Activated CD8-positive, alpha-beta memory T cell treated with anti-CD3 and anti-CD28 coated beads, Interleukin-2, amount 50 U/mL, for 1 hour (primary cell): ENCODE data around the gene C8G.
A peak's percentile ranks its signal among the peaks of the same experiment; 100 is the strongest.

ENCODE experiments used
- DNase-seq: peaks from one replicate; pipeline ENCODE4 v3.0.0-alpha.2; 2020; ENCODE audit errors: extremely low read depth

The C8G gene

GRCh38 chr9:136982232-136983051 is 37.4 kb downstream of the C8G start, which contains the start of gene LCNL1:
LCNL1 (plus strand) TSS chr9:136982993; CDS start chr9:136983587, 594 bp downstream.
- no peak for DNase-seq

GRCh38 chr9:136983167-136983566 is 38.1 kb downstream of the C8G start:
- DNase-seq: no peak

GRCh38 chr9:136983656-136984314 is 38.7 kb downstream of the C8G start:
- no peak for DNase-seq

- no peak for DNase-seq
Observed at GRCh38 chr9:136984464-136985026, 39.5 kb downstream of the C8G start.

- no peak for DNase-seq
Observed at GRCh38 chr9:136985027-136985602, 40.1 kb downstream of the C8G start.

GRCh38 chr9:136985853-136986252 is 40.8 kb downstream of the C8G start:
- no peak for DNase-seq

GRCh38 chr9:136988872-136989271 is 43.8 kb downstream of the C8G start:
- no peak for DNase-seq

GRCh38 chr9:136990242-136990911 is 45.3 kb downstream of the C8G start:
- DNase-seq: no peak

- DNase-seq: peak; percentile 76
Observed at GRCh38 chr9:136991993-136992818, 47.2 kb downstream of the C8G start, which contains the start of gene PAXX. PAXX (plus strand) TSS chr9:136992422; CDS start chr9:136992444, 22 bp downstream.

- no peak for DNase-seq
Observed at GRCh38 chr9:136992819-136993369, 47.9 kb downstream of the C8G start.

GRCh38 chr9:136994180-136994887 is 49.3 kb downstream of the C8G start:
- DNase-seq: no peak

- no peak for DNase-seq
Observed at GRCh38 chr9:136994888-136995230, 49.8 kb downstream of the C8G start.

GRCh38 chr9:136995362-136995761 is 50.3 kb downstream of the C8G start:
- DNase-seq: no peak

GRCh38 chr9:136995772-136996311 is 50.8 kb downstream of the C8G start:
- no peak for DNase-seq
